ENCODE data around the gene ERF.

- no peak; the same call in 1 of the 2 replicates for TF ChIP-seq POLR2A (IDR thresholded peaks at IDR 0.05; ENCODE audit: low read depth, low read length)
- peak; percentile 27; the same call in 1 of the 2 replicates for TF ChIP-seq POLR2AphosphoS5 (IDR thresholded peaks at IDR 0.05; ENCODE audit: low read depth, low read length)
- no peak for TF ChIP-seq TAF1 (IDR thresholded peaks at IDR 0.05; ENCODE audit: borderline replicate concordance, low read depth, low read length)
These were observed 41.0 kb upstream of the ERF start for GRCh38 chr19:42295831-42296525.

Measured in GM12892 (cell line).